Neural progenitor cell (in vitro differentiated cells): ENCODE data around the gene MYO6. TPM values are rescaled to one million over a fixed set of nuclear protein-coding genes. Genes with fewer than 3 reads are reported as not detected.

Source experiments
- DNase-seq: peaks from one replicate; pipeline ENCODE4 v3.0.0-alpha.2; 2016; ENCODE audit warnings: low spot score
- H2AFZ ChIP-seq: fragments of 200-600 bp; sonication (generic); replicated peaks from 2 replicates; pipeline ENCODE4 v1.6.1; 2016; ENCODE audit warnings: antibody characterized with exemption
- H3F3A ChIP-seq: fragments of 200-600 bp; sonication (generic); 2 replicates; pipeline ENCODE4 v1.6.1; 2016; ENCODE audit warnings: antibody characterized with exemption, low read depth
- H3K27ac ChIP-seq: fragments of 200-600 bp; sonication (generic); 2 replicates; pipeline ENCODE4 v1.5.1; 2016; ENCODE audit warnings: mild to moderate bottlenecking
- H3K27me3 ChIP-seq: fragments of 200-600 bp; sonication (generic); 2 replicates; pipeline ENCODE4 v1.6.1; 2016; ENCODE audit warnings: mild to moderate bottlenecking, moderate library complexity
- H3K36me3 ChIP-seq: fragments of 200-600 bp; sonication (generic); 2 replicates; pipeline ENCODE4 v1.5.1; 2016
- H3K4me1 ChIP-seq: fragments of 200-600 bp; sonication (generic); 2 replicates; pipeline ENCODE4 v1.6.1; 2016; ENCODE audit warnings: mixed run types
- H3K4me2 ChIP-seq: fragments of 200-600 bp; sonication (generic); 2 replicates; pipeline ENCODE4 v1.6.1; 2016
- H3K4me3 ChIP-seq: fragments of 200-600 bp; sonication (generic); 2 replicates; pipeline ENCODE4 v1.5.1; 2016
- H3K79me2 ChIP-seq: fragments of 200-600 bp; sonication (generic); 2 replicates; pipeline ENCODE4 v1.6.1; 2016; ENCODE audit warnings: low read depth
- H3K9ac ChIP-seq: fragments of 200-600 bp; sonication (generic); 2 replicates; pipeline ENCODE4 v1.6.1; 2016
- H3K9me3 ChIP-seq: fragments of 200-600 bp; sonication (generic); 2 replicates; pipeline ENCODE4 v1.5.1; 2016; ENCODE audit warnings: low read depth
- H4K20me1 ChIP-seq: fragments of 200-600 bp; sonication (generic); 2 replicates; pipeline ENCODE4 v1.6.1; 2016; ENCODE audit warnings: low read depth
- H3K27ac Mint-ChIP-seq: 3 replicates; pipeline ENCODE4 v1.8.0; 2021; ENCODE audit warnings: mixed read lengths
- H3K27me3 Mint-ChIP-seq: 2 replicates; pipeline ENCODE4 v1.8.0; 2022; ENCODE audit warnings: low read depth, mild to moderate bottlenecking, inconsistent platforms, moderate library complexity, mixed read lengths; ENCODE audit not compliant: insufficient read depth
- H3K36me3 Mint-ChIP-seq: 3 replicates; pipeline ENCODE4 v1.8.0; 2021; ENCODE audit warnings: mixed read lengths
- H3K4me1 Mint-ChIP-seq: 3 replicates; pipeline ENCODE4 v1.8.0; 2021; ENCODE audit warnings: mixed read lengths
- H3K4me3 Mint-ChIP-seq: 3 replicates; pipeline ENCODE4 v1.8.0; 2021; ENCODE audit warnings: mild to moderate bottlenecking, moderate library complexity, mixed read lengths
- H3K9me3 Mint-ChIP-seq: 3 replicates; pipeline ENCODE4 v1.8.0; 2020; ENCODE audit warnings: mixed read lengths
- CTCF ChIP-seq: fragments of 200-600 bp; sonication (generic); IDR thresholded peaks from 2 replicates; pipeline ENCODE4 v1.5.1; 2017; ENCODE audit warnings: antibody characterized with exemption, mild to moderate bottlenecking
- EZH2 ChIP-seq: fragments of 200-600 bp; sonication (generic); IDR thresholded peaks from 2 replicates; pipeline ENCODE4 v1.6.1; 2017; ENCODE audit warnings: antibody characterized with exemption, mild to moderate bottlenecking, moderate library complexity
- EZH2phosphoT487 ChIP-seq: fragments of 200-600 bp; sonication (generic); IDR thresholded peaks from 2 replicates; pipeline ENCODE4 v1.6.1; 2017; ENCODE audit warnings: antibody characterized with exemption
- total RNA-seq: library from RNA; depleted of rRNA; stranded (reverse); fragments of >200 nt; gene quantifications from 2 replicates; pipeline ENCODE4 v1.2.3, GENCODE V29; 2015; ENCODE audit warnings: low replicate concordance

The MYO6 gene
- total RNA-seq, 1 donor from 2014 or later: 23.0 TPM

GRCh38 chr6:75848274-75848673 is 99.2 kb downstream of the MYO6 start:
- Mint-ChIP-seq H3K4me3 (no peak overlapping the region), H3K27ac (no peak overlapping the region), H3K4me1 (no peaks in the 10 kb centered on the region), H3K36me3 (no peaks in the 10 kb centered on the region), H3K27me3 (no peaks in the 10 kb centered on the region), H3K9me3 (no peaks in the 10 kb centered on the region)
- no peak overlapping the region for H3K9ac ChIP-seq
- TF ChIP-seq CTCF (no peak), EZH2 (no peak), EZH2phosphoT487 (no peak)
- H4K20me1 ChIP-seq: no peaks in the 10 kb centered on the region
- DNase-seq: no peak
- H3K4me1 ChIP-seq: no peaks in the 10 kb centered on the region
- no peaks in the 10 kb centered on the region for H3K27me3 ChIP-seq
- no peak overlapping the region for H3K4me2 ChIP-seq
- H3K27ac ChIP-seq: no peak overlapping the region
- H3K9me3 ChIP-seq: no peaks in the 10 kb centered on the region
- H2AFZ ChIP-seq: no peak overlapping the region
- no peaks in the 10 kb centered on the region for H3K79me2 ChIP-seq
- no peaks in the 10 kb centered on the region for H3K36me3 ChIP-seq
- H3F3A ChIP-seq: no peaks in the 10 kb centered on the region
- no peak overlapping the region for H3K4me3 ChIP-seq

DNA sequence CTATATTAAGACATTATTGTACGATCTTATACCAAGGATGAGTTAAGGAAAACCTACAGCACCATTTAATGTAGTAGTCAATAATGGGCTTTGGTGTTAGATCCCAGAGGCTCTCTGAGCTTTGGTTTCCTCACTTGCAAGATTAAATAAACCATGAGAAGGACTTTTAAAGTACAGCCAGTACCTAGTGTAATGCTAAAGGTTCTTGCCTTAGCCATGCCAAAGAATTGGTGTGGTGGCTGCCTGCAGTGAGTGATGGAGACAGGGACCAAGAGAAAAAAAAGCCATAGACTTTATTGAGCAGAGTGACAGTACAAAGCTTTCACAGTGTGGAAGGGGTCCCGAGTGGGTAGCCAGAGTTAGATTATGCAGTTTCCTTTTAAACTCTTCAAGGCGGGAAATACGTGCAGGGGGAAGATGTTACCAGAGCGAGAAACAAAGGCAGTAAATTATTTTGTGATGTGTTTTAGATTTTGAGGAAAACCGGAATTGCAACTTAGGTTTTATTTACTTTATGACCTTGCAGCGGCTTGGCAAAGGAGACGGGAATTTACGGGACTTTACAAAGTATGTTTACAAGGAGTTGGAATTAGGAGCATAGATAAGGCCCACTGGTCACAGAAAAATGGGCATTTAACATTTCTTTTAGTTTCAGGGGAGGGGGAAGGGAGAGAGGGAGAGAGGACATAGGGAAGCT is 100.4 kb downstream of the MYO6 start:
- Histone ChIP-seq H3K9me3 (no peaks in the 10 kb centered on the region), H3F3A (no peaks in the 10 kb centered on the region), H3K27ac (no peak overlapping the region), H3K9ac (no peak overlapping the region), H3K4me3 (no peak overlapping the region), H3K4me2 (no peak overlapping the region), H2AFZ (no peak overlapping the region), H4K20me1 (no peaks in the 10 kb centered on the region), H3K79me2 (no peaks in the 10 kb centered on the region), H3K4me1 (no peaks in the 10 kb centered on the region), H3K36me3 (no peaks in the 10 kb centered on the region), H3K27me3 (no peaks in the 10 kb centered on the region)
- Mint-ChIP-seq H3K4me3 (no peak overlapping the region), H3K4me1 (no peaks in the 10 kb centered on the region), H3K9me3 (no peaks in the 10 kb centered on the region), H3K27me3 (no peaks in the 10 kb centered on the region), H3K27ac (no peak overlapping the region), H3K36me3 (no peaks in the 10 kb centered on the region)
- no peak for TF ChIP-seq CTCF
- TF ChIP-seq EZH2phosphoT487: no peak
- TF ChIP-seq EZH2: no peak
- DNase-seq: no peak

DNA sequence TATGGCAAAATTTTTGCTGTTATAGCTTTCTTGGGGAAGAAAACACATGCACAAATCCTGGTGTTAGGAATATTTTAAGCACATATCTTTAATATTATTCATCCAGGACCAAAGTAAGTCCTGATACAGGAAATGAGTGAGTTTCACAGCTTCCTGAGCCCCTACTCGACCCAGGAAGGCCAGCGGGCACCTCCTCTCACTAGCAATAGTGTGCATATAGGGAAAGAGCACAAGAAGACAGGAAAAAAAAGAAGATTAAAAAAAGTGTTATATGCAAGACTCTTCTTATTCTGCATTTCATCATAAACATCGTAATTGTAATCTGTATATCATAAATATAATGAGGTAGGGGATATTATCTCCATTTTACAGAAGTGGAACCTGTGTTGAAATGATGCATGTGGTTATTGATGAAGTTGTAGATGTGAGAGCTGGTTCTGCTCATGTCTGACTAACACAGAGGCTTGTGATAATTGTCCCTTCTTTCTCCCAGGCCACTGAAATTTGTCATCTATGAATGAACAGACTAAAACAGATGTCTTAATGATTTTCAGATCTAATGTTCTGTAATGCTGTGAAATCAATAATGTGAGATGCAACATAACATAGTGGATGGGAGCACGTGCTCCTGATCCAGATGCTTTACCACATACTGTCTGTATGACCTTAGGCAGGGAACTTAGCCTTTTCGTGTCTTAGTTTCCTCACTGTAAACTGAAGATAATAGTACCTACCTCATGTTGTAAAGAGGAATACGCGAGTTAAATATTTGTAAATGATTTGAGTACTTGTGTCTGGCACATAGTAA is 101.2 kb downstream of the MYO6 start:
- no peaks in the 10 kb centered on the region for H3K27me3 ChIP-seq
- H4K20me1 ChIP-seq: no peaks in the 10 kb centered on the region
- Mint-ChIP-seq H3K4me3 (no peak overlapping the region), H3K4me1 (no peaks in the 10 kb centered on the region), H3K27me3 (no peaks in the 10 kb centered on the region), H3K36me3 (no peaks in the 10 kb centered on the region), H3K9me3 (no peaks in the 10 kb centered on the region), H3K27ac (no peak overlapping the region)
- no peaks in the 10 kb centered on the region for H3K36me3 ChIP-seq
- H3K9ac ChIP-seq: no peak overlapping the region
- H3K4me3 ChIP-seq: no peak overlapping the region
- TF ChIP-seq CTCF: no peak
- TF ChIP-seq EZH2: no peak
- no peak for TF ChIP-seq EZH2phosphoT487
- H3K9me3 ChIP-seq: no peaks in the 10 kb centered on the region
- no peak overlapping the region for H3K4me2 ChIP-seq
- H3F3A ChIP-seq: no peaks in the 10 kb centered on the region
- no peaks in the 10 kb centered on the region for H3K79me2 ChIP-seq
- no peak for DNase-seq
- no peaks in the 10 kb centered on the region for H3K4me1 ChIP-seq
- H3K27ac ChIP-seq: no peak overlapping the region
- no peak overlapping the region for H2AFZ ChIP-seq
